Activated CD4-positive, alpha-beta memory T cell treated with anti-CD3 and anti-CD28 coated beads for 36 hours (primary cell): Measurements from ENCODE around the gene MAP4K5. TPM values are rescaled to one million over a fixed set of nuclear protein-coding genes. Genes with fewer than 3 reads are reported as not detected.

Experiments used
- CTCF ChIA-PET: fragments of 350-600 bp; sonication (Branson Sonifier 250); formaldehyde crosslinking; loops from one replicate; lab custom pipeline; 2021; ENCODE audit warnings: antibody characterized with exemption, inconsistent platforms; lab: Charles Lee
- POLR2A ChIA-PET: fragments of 350-600 bp; sonication (Branson Sonifier 250); formaldehyde crosslinking; loops from one replicate; lab custom pipeline; 2021; ENCODE audit warnings: antibody characterized with exemption; lab: Charles Lee
- DNase-seq: peaks from one replicate; pipeline ENCODE4 v3.0.0-alpha.2; 2020
- H3K27ac Mint-ChIP-seq: one replicate; pipeline ENCODE4 v1.8.0; 2021; ENCODE audit warnings: mixed read lengths
- H3K27me3 Mint-ChIP-seq: one replicate; pipeline ENCODE4 v1.8.0; 2021; ENCODE audit warnings: mixed read lengths
- H3K36me3 Mint-ChIP-seq: one replicate; pipeline ENCODE4 v1.8.0; 2021; ENCODE audit warnings: mixed read lengths
- H3K4me1 Mint-ChIP-seq: one replicate; pipeline ENCODE4 v1.8.0; 2021; ENCODE audit warnings: low read depth, mixed read lengths
- H3K4me3 Mint-ChIP-seq: one replicate; pipeline ENCODE4 v1.8.0; 2021; ENCODE audit warnings: mild to moderate bottlenecking, mixed read lengths
- H3K9me3 Mint-ChIP-seq: one replicate; pipeline ENCODE4 v1.8.0; 2021; ENCODE audit warnings: mixed read lengths
- intact Hi-C: fragments of 100-400 bp; cut with micrococcal nuclease; formaldehyde crosslinking; loops from one replicate; pipeline ENCODE4 v1.15.1; 2023
- total RNA-seq, 2 experiments: library from RNA; stranded (reverse); gene quantifications; one replicate each; pipeline ENCODE4 v1.2.3, GENCODE V29; 2021

Gene MAP4K5
- total RNA-seq, 2 experiments from 2014 or later = 14.6 to 15.6 TPM

DNA sequence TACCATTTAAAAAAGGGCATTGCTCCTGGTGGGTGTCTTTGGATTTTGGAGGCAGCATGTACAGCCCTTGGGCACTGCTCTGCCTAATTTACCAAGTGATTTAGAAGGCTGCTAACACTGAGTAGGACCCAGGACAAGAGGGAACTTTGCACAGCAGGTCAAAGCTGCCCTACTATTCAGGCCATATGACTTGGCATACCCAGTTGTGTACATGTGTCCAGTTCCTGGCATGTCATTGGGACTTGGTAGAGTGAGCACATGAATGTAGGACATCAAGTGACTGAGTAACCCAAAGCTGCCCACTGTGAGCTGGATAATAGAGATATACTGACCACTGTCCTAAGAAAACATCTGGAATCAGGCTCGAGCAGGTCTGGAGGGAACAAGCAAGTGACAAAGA lies 151.4 kb downstream of the MAP4K5 start:
- H3K27me3 Mint-ChIP-seq = no peaks in the 10 kb centered on the region
- no peaks in the 10 kb centered on the region for H3K4me1 Mint-ChIP-seq
- DNase-seq = no peak
- intact Hi-C loops = no loop called here
- no peaks in the 10 kb centered on the region for H3K9me3 Mint-ChIP-seq
- no peak overlapping the region for H3K27ac Mint-ChIP-seq
- no peak overlapping the region for H3K4me3 Mint-ChIP-seq
- ChIA-PET CTCF (no interaction called here), POLR2A (no interaction called here)
- no peaks in the 10 kb centered on the region for H3K36me3 Mint-ChIP-seq

DNA sequence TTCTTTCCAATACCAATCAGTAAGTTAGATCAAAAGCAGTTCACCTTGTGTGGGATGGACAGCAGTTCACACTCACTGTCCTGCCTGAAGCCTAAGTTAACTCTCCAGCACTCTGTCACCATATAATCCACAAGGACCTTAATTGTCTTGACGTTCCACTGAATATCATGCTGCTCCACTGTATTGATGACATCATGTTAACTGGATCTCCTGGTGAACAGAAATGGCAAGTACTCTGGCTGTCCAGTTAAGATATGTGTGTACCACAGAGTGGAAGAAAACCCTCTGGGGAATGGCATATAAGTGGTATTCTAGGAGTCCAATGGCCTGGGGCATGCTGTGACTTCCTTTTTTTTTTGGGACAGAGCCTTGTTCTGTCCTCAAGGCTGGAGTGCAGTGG lies 151.9 kb downstream of the MAP4K5 start:
- intact Hi-C loops = no loop called here
- POLR2A ChIA-PET = no interaction called here
- H3K36me3 Mint-ChIP-seq = no peaks in the 10 kb centered on the region
- H3K27ac Mint-ChIP-seq = no peak overlapping the region
- no peaks in the 10 kb centered on the region for H3K9me3 Mint-ChIP-seq
- no peak for DNase-seq
- no peaks in the 10 kb centered on the region for H3K27me3 Mint-ChIP-seq
- CTCF ChIA-PET = no interaction called here
- no peaks in the 10 kb centered on the region for H3K4me1 Mint-ChIP-seq
- H3K4me3 Mint-ChIP-seq = no peak overlapping the region

DNA sequence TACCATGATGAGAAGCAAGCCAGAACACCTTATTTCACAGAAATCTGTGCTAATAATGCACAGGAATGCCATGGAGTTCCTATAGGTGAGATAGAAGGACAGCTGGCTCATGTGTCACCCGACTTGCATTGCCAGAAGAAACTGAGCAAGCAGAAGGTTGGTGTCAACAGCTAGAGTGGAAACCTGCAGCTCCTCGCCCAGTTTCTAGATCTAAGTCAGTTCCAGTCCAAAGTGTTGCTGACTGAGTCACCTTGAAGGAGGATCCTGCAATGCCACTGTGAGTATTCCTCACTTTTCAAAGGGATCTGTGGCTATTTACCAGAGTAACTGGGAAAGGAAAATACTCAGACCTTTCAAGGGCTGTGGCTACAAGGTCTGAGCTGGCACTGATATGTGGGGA lies 152.8 kb downstream of the MAP4K5 start:
- Mint-ChIP-seq H3K27ac (no peak overlapping the region), H3K9me3 (no peaks in the 10 kb centered on the region), H3K4me1 (no peaks in the 10 kb centered on the region), H3K36me3 (no peaks in the 10 kb centered on the region), H3K4me3 (no peak overlapping the region), H3K27me3 (no peaks in the 10 kb centered on the region)
- POLR2A ChIA-PET = interaction anchor here (0.6 kb wide), 1 partner anchor 48 kb away, joined by 3 read pairs; no protein-coding TSS in a partner anchor
- DNase-seq = no peak
- intact Hi-C loops = no loop called here
- CTCF ChIA-PET = interaction anchor here (1.4 kb wide), 1 partner anchor 62 kb away, joined by 3 read pairs; no protein-coding TSS in a partner anchor

GRCh38 chr14:50377550-50378085 lies 154.8 kb downstream of the MAP4K5 start:
- no peaks in the 10 kb centered on the region for H3K27me3 Mint-ChIP-seq
- H3K9me3 Mint-ChIP-seq = no peaks in the 10 kb centered on the region
- DNase-seq = no peak
- intact Hi-C loops = no loop called here
- no peak overlapping the region for H3K27ac Mint-ChIP-seq
- H3K36me3 Mint-ChIP-seq = no peaks in the 10 kb centered on the region
- ChIA-PET POLR2A (interaction anchor here (0.6 kb wide), 1 partner anchor 19 kb away, joined by 3 read pairs; no protein-coding TSS in a partner anchor), CTCF (no interaction called here)
- no peak overlapping the region for H3K4me3 Mint-ChIP-seq
- no peaks in the 10 kb centered on the region for H3K4me1 Mint-ChIP-seq

DNA sequence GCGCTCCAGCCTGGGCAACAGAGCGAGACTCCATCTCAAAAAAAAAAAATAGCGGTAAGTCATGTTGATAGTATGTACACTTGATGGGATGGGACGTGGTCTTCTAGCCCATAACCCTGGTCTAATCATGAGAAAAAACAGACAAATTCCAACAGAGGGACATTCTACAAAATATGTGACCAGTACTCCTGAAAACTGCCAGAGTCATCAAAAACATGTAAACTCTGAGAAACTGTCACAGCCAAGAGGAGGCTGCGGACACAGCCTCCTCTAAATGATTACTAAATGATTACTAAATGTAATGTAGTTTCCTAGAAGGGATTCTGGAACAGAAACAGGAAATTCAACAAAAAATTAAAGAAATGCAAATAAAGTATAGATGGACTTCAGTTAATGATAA lies 156.6 kb downstream of the MAP4K5 start:
- no peak overlapping the region for H3K27ac Mint-ChIP-seq
- CTCF ChIA-PET = no interaction called here
- no peaks in the 10 kb centered on the region for H3K36me3 Mint-ChIP-seq
- H3K9me3 Mint-ChIP-seq = no peaks in the 10 kb centered on the region
- no peaks in the 10 kb centered on the region for H3K27me3 Mint-ChIP-seq
- intact Hi-C loops = no loop called here
- DNase-seq = no peak
- H3K4me1 Mint-ChIP-seq = no peaks in the 10 kb centered on the region
- POLR2A ChIA-PET = no interaction called here
- H3K4me3 Mint-ChIP-seq = no peak overlapping the region

- intact Hi-C loops = no loop called here
- no peaks in the 10 kb centered on the region for H3K27me3 Mint-ChIP-seq
- H3K4me3 Mint-ChIP-seq = no peak overlapping the region
- ChIA-PET POLR2A (no interaction called here), CTCF (no interaction called here)
- H3K9me3 Mint-ChIP-seq = no peaks in the 10 kb centered on the region
- DNase-seq = no peak
- H3K36me3 Mint-ChIP-seq = no peaks in the 10 kb centered on the region
- H3K4me1 Mint-ChIP-seq = no peaks in the 10 kb centered on the region
- no peak overlapping the region for H3K27ac Mint-ChIP-seq
Observed at GRCh38 chr14:50373959-50374358, 158.4 kb downstream of the MAP4K5 start.

DNA sequence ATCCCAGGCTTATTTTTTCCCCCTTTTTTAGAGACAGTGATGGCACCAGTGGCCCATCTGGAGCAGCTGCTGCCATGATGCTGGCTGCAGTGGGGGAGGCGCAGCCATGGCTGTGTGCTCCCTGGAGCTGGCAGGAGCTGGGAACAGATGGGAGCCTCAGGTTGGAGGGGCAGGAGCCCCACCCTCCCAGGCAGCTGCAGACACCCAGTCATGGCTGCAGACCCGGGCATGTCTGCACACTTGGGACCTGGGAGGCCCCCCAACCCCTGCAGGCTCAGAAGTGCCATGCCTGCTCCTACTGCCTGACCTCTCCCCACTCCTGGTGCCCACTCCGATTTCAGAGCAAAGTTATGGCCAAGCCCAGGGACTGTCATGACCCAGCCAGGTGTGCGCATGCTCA lies 160.8 kb downstream of the MAP4K5 start:
- CTCF ChIA-PET = no interaction called here
- no peaks in the 10 kb centered on the region for H3K9me3 Mint-ChIP-seq

More for the DNA sequence above, 160.8 kb downstream of the MAP4K5 start:
- no peaks in the 10 kb centered on the region for H3K4me1 Mint-ChIP-seq
- intact Hi-C loops = no loop called here
- H3K27me3 Mint-ChIP-seq = no peaks in the 10 kb centered on the region
- H3K27ac Mint-ChIP-seq = no peak overlapping the region
- no peak for DNase-seq
- POLR2A ChIA-PET = no interaction called here
- H3K36me3 Mint-ChIP-seq = no peaks in the 10 kb centered on the region
- H3K4me3 Mint-ChIP-seq = no peak overlapping the region

Other genes starting within 250 kb of the MAP4K5 start
- 10 to 100 TPM; 15.0 to 15.2 TPM for gene L2HGDH, start 220.3 kb downstream of the MAP4K5 start, total RNA-seq
- 10 to 100 TPM; 13.4 to 13.9 TPM for gene DMAC2L, start 220.2 kb downstream of the MAP4K5 start, total RNA-seq
- 1 to 10 TPM; 2.4 to 3.4 TPM for gene CDKL1, start 135.7 kb downstream of the MAP4K5 start, total RNA-seq
- gene ATL1, start 27.6 kb upstream of the MAP4K5 start, total RNA-seq = under 1 TPM; 0.38 to 0.58 TPM
- gene SAV1, start 135.7 kb upstream of the MAP4K5 start, total RNA-seq = 10 to 100 TPM; 13.4 to 13.5 TPM